Ishikawa (cell line): ENCODE data around the gene EXOC4.

Experiments
- CEBPB ChIP-seq: IDR thresholded peaks from 2 replicates; pipeline ENCODE4 v1.6.1; 2012
- CREB1 ChIP-seq: IDR thresholded peaks from 2 replicates; pipeline ENCODE4 v1.6.1; 2012; ENCODE audit warnings: low read depth
- EGR1 ChIP-seq: IDR thresholded peaks from 2 replicates; pipeline ENCODE4 v1.6.1; 2012
- EP300 ChIP-seq: IDR thresholded peaks from 2 replicates; pipeline ENCODE4 v1.6.1; 2012; ENCODE audit warnings: borderline replicate concordance
- FOXM1 ChIP-seq: IDR thresholded peaks from 2 replicates; pipeline ENCODE4 v1.6.1; 2012; ENCODE audit warnings: low read depth, borderline replicate concordance
- MAX ChIP-seq: IDR thresholded peaks from 2 replicates; pipeline ENCODE4 v1.6.1; 2012
- NFIC ChIP-seq: IDR thresholded peaks from 2 replicates; pipeline ENCODE4 v1.6.1; 2012
- RAD21 ChIP-seq: IDR thresholded peaks from 2 replicates; pipeline ENCODE4 v1.6.1; 2012; ENCODE audit warnings: low read depth
- REST ChIP-seq: IDR thresholded peaks from 2 replicates; pipeline ENCODE4 v1.6.1; 2012; ENCODE audit warnings: low read depth, mild to moderate bottlenecking
- TAF1 ChIP-seq: IDR thresholded peaks from 2 replicates; pipeline ENCODE4 v1.6.1; 2012; ENCODE audit warnings: low read depth, mild to moderate bottlenecking
- TCF12 ChIP-seq: IDR thresholded peaks from 2 replicates; pipeline ENCODE4 v1.6.1; 2012; ENCODE audit warnings: low read depth
- TEAD4 ChIP-seq: IDR thresholded peaks from 2 replicates; pipeline ENCODE4 v1.6.1; 2012
- USF1 ChIP-seq: IDR thresholded peaks from 2 replicates; pipeline ENCODE4 v1.6.1; 2012
- YY1 ChIP-seq: IDR thresholded peaks from 2 replicates; pipeline ENCODE4 v1.6.1; 2012; ENCODE audit warnings: low read depth
- ZBTB7A ChIP-seq: IDR thresholded peaks from 2 replicates; pipeline ENCODE4 v1.6.1; 2012; ENCODE audit warnings: low read depth

EXOC4 gene

GRCh38 chr7:133730360-133730759 is 477.5 kb downstream of the EXOC4 start:
- TF ChIP-seq CEBPB (no peak), NFIC (no peak), RAD21 (no peak), USF1 (no peak), CREB1 (no peak), ZBTB7A (no peak), MAX (no peak), TCF12 (no peak), EP300 (no peak), TAF1 (no peak), REST (no peak), FOXM1 (no peak), YY1 (no peak), TEAD4 (no peak), EGR1 (no peak)

GRCh38 chr7:133733401-133733800 is 480.5 kb downstream of the EXOC4 start:
- TF ChIP-seq EP300 (no peak), RAD21 (no peak), TCF12 (no peak), YY1 (no peak), EGR1 (no peak), FOXM1 (no peak), CREB1 (no peak), USF1 (no peak), TEAD4 (no peak), NFIC (no peak), ZBTB7A (no peak), TAF1 (no peak), REST (no peak), CEBPB (no peak), MAX (no peak)

GRCh38 chr7:133735222-133735621 is 482.3 kb downstream of the EXOC4 start:
- no peak for TF ChIP-seq CREB1
- no peak for TF ChIP-seq REST
- TF ChIP-seq USF1 = no peak
- TF ChIP-seq NFIC = no peak
- no peak for TF ChIP-seq YY1
- TF ChIP-seq TCF12 = no peak
- no peak for TF ChIP-seq CEBPB
- TF ChIP-seq ZBTB7A = no peak
- no peak for TF ChIP-seq FOXM1
- no peak for TF ChIP-seq MAX
- no peak for TF ChIP-seq EGR1
- no peak for TF ChIP-seq TEAD4
- no peak for TF ChIP-seq EP300
- TF ChIP-seq TAF1 = no peak
- TF ChIP-seq RAD21 = no peak

GRCh38 chr7:133739817-133740216 is 486.9 kb downstream of the EXOC4 start:
- TF ChIP-seq YY1 (no peak), CREB1 (no peak), MAX (no peak), TCF12 (no peak), RAD21 (no peak), EGR1 (no peak), CEBPB (no peak)
